CD4-positive, alpha-beta T cell (primary cell): ENCODE measurements around the gene NNMT. TPM values are rescaled to one million over a fixed set of nuclear protein-coding genes. Genes with fewer than 3 reads are reported as not detected.

Experiments
- ATAC-seq: fragments of 200-7000 bp; cut with Tn5 transposase; one replicate; pipeline ENCODE4 v1.10.0; 2022; ENCODE audit warnings: mild to moderate bottlenecking; ENCODE audit not compliant: poor library complexity
- CTCF ChIA-PET: fragments of 350-600 bp; sonication (Branson Sonifier 250); formaldehyde crosslinking; loops from one replicate; lab custom pipeline; 2021; ENCODE audit warnings: antibody characterized with exemption, inconsistent platforms; lab: Charles Lee
- POLR2A ChIA-PET: fragments of 350-600 bp; sonication (Branson Sonifier 250); formaldehyde crosslinking; loops from one replicate; lab custom pipeline; 2021; ENCODE audit warnings: antibody characterized with exemption, inconsistent platforms; lab: Charles Lee
- DNase-seq, 14 experiments: peaks; one replicate each; pipeline ENCODE4 v3.0.0-alpha.2; 2013 to 2020; ENCODE audit warnings: mixed read lengths in 2 of 14
- H3K27ac ChIP-seq, 2 donors: one replicate each; pipeline versions ENCODE4 v1.5.1 to v1.7.0; 2013; ENCODE audit warnings: low read length in 2 of 2, low read depth in 1 of 2, mild to moderate bottlenecking in 1 of 2
- H3K27me3 ChIP-seq, 2 experiments: 1 replicate in 1 of 2; 2 replicates in 1 of 2; pipeline versions ENCODE4 v1.6.1 to v1.7.0; 2013; ENCODE audit warnings: low read length in 2 of 2, control low read depth in 1 of 2, mild to moderate bottlenecking in 1 of 2, moderate library complexity in 1 of 2; ENCODE audit not compliant: insufficient read depth in 2 of 2, control insufficient read depth in 1 of 2
- H3K36me3 ChIP-seq: one replicate; pipeline ENCODE4 v1.6.1; 2013; ENCODE audit warnings: low read length, control low read depth; ENCODE audit not compliant: insufficient read depth
- H3K4me1 ChIP-seq: one replicate; pipeline ENCODE4 v1.6.1; 2013; ENCODE audit warnings: low read length, control low read depth; ENCODE audit not compliant: insufficient read depth
- H3K4me3 ChIP-seq: one replicate; pipeline ENCODE4 v1.5.1; 2013; ENCODE audit warnings: mild to moderate bottlenecking, low read length, moderate library complexity
- H3K9me3 ChIP-seq, 2 experiments: 1 replicate in 1 of 2; 2 replicates in 1 of 2; pipeline versions ENCODE4 v1.6.1 to v1.7.0; 2013; ENCODE audit warnings: low read length in 2 of 2, mild to moderate bottlenecking in 2 of 2, control low read depth in 1 of 2, moderate library complexity in 1 of 2; ENCODE audit not compliant: control insufficient read depth in 1 of 2, insufficient read depth in 1 of 2
- H3K27ac Mint-ChIP-seq: one replicate; pipeline ENCODE4 v1.8.0; 2020; ENCODE audit warnings: mixed read lengths
- H3K27me3 Mint-ChIP-seq: one replicate; pipeline ENCODE4 v1.8.0; 2021; ENCODE audit warnings: mixed read lengths
- H3K36me3 Mint-ChIP-seq: one replicate; pipeline ENCODE4 v1.8.0; 2021; ENCODE audit warnings: low read depth, mixed read lengths
- H3K4me1 Mint-ChIP-seq: one replicate; pipeline ENCODE4 v1.8.0; 2021; ENCODE audit warnings: low read depth, mixed read lengths
- H3K4me3 Mint-ChIP-seq: one replicate; pipeline ENCODE4 v1.8.0; 2020; ENCODE audit warnings: mild to moderate bottlenecking, mixed read lengths
- H3K9me3 Mint-ChIP-seq: one replicate; pipeline ENCODE4 v1.8.0; 2020; ENCODE audit warnings: mixed read lengths
- CTCF ChIP-seq: fragments of 200-600 bp; IDR thresholded peaks from one replicate; pipeline ENCODE4 v1.8.0; 2022; ENCODE audit warnings: antibody characterized with exemption, mild to moderate bottlenecking
- intact Hi-C, 2 experiments: fragments of 100-400 bp; cut with DNase I in 1 of 2; cut with micrococcal nuclease in 1 of 2; formaldehyde crosslinking; loops; one replicate each; pipeline versions ENCODE4 v1.15.1 to v1.9.0; 2023 to 2025; cut with DNase I, micrococcal nuclease
- total RNA-seq, 174 experiments: library from RNA in 2 of 174; stranded (reverse) in 2 of 174; gene quantifications; one replicate each; pipeline ENCODE4 v1.2.3 and lab custom pipeline; 2021 to 2026

Gene NNMT
- total RNA-seq, 2 experiments from 2014 or later, result not detected

GRCh38 chr11:114282488-114282887 is 13.7 kb upstream of the NNMT start:
- Histone ChIP-seq H3K4me3 (no peak overlapping the region), H3K27ac (no peak overlapping the region), H3K36me3 (no peaks in the 10 kb centered on the region), H3K4me1 (no peaks in the 10 kb centered on the region), H3K27me3 (no peaks in the 10 kb centered on the region), H3K9me3 (no peaks in the 10 kb centered on the region)
- no peak for ATAC-seq
- Mint-ChIP-seq H3K36me3 (no peaks in the 10 kb centered on the region), H3K4me1 (no peaks in the 10 kb centered on the region), H3K4me3 (no peak overlapping the region), H3K9me3 (no peaks in the 10 kb centered on the region), H3K27ac (no peak overlapping the region), H3K27me3 (peaks cover 22% of the 10 kb centered on the region)
- no peak for TF ChIP-seq CTCF
- no peak for DNase-seq
- intact Hi-C loops, result loop anchor here (5.0 kb wide), 2 partner anchors 480 to 1995 kb away; no protein-coding TSS in a partner anchor
- POLR2A ChIA-PET, result no interaction called here
- CTCF ChIA-PET, result interaction anchor here (2.6 kb wide), 1 partner anchor 21 kb away, joined by 8 read pairs; no protein-coding TSS in a partner anchor

GRCh38 chr11:114283422-114283821 is 12.8 kb upstream of the NNMT start:
- Mint-ChIP-seq H3K27me3 (peaks cover 14% of the 10 kb centered on the region), H3K4me3 (no peak overlapping the region), H3K9me3 (no peaks in the 10 kb centered on the region), H3K36me3 (no peaks in the 10 kb centered on the region), H3K4me1 (no peaks in the 10 kb centered on the region), H3K27ac (no peak overlapping the region)
- no peaks in the 10 kb centered on the region for H3K9me3 ChIP-seq
- ATAC-seq, result no peak
- intact Hi-C loops, result loop anchor here (5.0 kb wide), 2 partner anchors 479 to 1994 kb away; no protein-coding TSS in a partner anchor
- H3K4me3 ChIP-seq, result no peak overlapping the region
- H3K36me3 ChIP-seq, result no peaks in the 10 kb centered on the region
- no peaks in the 10 kb centered on the region for H3K4me1 ChIP-seq
- TF ChIP-seq CTCF, result no peak
- POLR2A ChIA-PET, result no interaction called here
- no peaks in the 10 kb centered on the region for H3K27me3 ChIP-seq
- CTCF ChIA-PET, result no interaction called here
- no peak for DNase-seq
- no peak overlapping the region for H3K27ac ChIP-seq

- DNase-seq, result no peak
- H3K4me3 Mint-ChIP-seq, result no peak overlapping the region
- H3K36me3 ChIP-seq, result no peaks in the 10 kb centered on the region
Measured at GRCh38 chr11:114284021-114284420, 12.2 kb upstream of the NNMT start.

More at GRCh38 chr11:114284021-114284420, 12.2 kb upstream of the NNMT start:
- no peak overlapping the region for H3K27ac ChIP-seq
- no peaks in the 10 kb centered on the region for H3K9me3 ChIP-seq
- ATAC-seq, result no peak
- H3K27me3 ChIP-seq, result no peaks in the 10 kb centered on the region
- H3K4me3 ChIP-seq, result no peak overlapping the region
- no peak for TF ChIP-seq CTCF
- Mint-ChIP-seq H3K27ac (no peak overlapping the region), H3K36me3 (no peaks in the 10 kb centered on the region), H3K4me1 (no peaks in the 10 kb centered on the region), H3K27me3 (peaks cover 9% of the 10 kb centered on the region), H3K9me3 (no peaks in the 10 kb centered on the region)
- CTCF ChIA-PET, result no interaction called here
- POLR2A ChIA-PET, result no interaction called here
- H3K4me1 ChIP-seq, result no peaks in the 10 kb centered on the region
- intact Hi-C loops, result loop anchor here (5.0 kb wide), 2 partner anchors 478 to 1993 kb away; no protein-coding TSS in a partner anchor
